Embryonic facial prominence (tissue), 1 donor: Measurements from ENCODE around the gene GRM5.
"Not testable (repeated sequence)": the region's sequence is repeated elsewhere in the genome, so short reads cannot be mapped to it uniquely, and the experiment has no call there.

Experiments
- DNase-seq: peaks from one replicate; pipeline ENCODE4 v3.0.0-alpha.2; 2016; ENCODE audit errors: extremely low spot score

The GRM5 gene

GRCh38 chr11:88975441-88975840, 90.3 kb downstream of the GRM5 start:
- DNase-seq: not testable (repeated sequence)

GRCh38 chr11:88972210-88972609, 93.6 kb downstream of the GRM5 start:
- no peak for DNase-seq

GRCh38 chr11:88961621-88962020, 104.2 kb downstream of the GRM5 start:
- DNase-seq: not testable (repeated sequence)

DNA sequence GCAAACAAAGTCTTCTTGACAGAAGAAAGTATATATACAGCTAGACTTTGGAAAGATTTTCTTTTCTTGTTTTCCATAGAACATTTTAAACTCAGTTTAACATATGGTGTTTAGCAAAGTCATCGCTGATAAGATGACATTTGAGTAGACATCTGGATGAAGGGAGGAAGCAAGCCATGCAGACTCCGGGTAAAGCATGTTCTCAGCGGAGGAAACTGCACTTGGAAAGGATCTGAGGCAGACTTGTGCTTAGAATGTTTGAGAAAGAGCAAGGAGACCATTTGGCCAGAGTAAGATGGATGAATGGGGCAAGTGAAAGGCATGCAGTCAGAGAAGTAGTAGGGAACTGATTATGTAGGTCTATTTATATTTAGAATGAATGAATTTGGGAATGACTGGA, 105.9 kb downstream of the GRM5 start:
- DNase-seq: not testable (repeated sequence)

- no peak for DNase-seq
Observed at GRCh38 chr11:88950975-88951374, 114.8 kb downstream of the GRM5 start.

- DNase-seq: not testable (repeated sequence)
Observed at GRCh38 chr11:88948908-88949307, 116.9 kb downstream of the GRM5 start.

GRCh38 chr11:88947843-88948572, 117.8 kb downstream of the GRM5 start:
- DNase-seq: not testable (repeated sequence)

GRCh38 chr11:88929665-88930064, 136.1 kb downstream of the GRM5 start:
- not testable (repeated sequence) for DNase-seq

- DNase-seq: not testable (repeated sequence)
Observed at GRCh38 chr11:88917065-88917464, 148.7 kb downstream of the GRM5 start.

- no peak for DNase-seq
Observed at GRCh38 chr11:88909500-88909899, 156.3 kb downstream of the GRM5 start.

GRCh38 chr11:88901436-88901835, 164.3 kb downstream of the GRM5 start:
- DNase-seq: not testable (repeated sequence)

DNA sequence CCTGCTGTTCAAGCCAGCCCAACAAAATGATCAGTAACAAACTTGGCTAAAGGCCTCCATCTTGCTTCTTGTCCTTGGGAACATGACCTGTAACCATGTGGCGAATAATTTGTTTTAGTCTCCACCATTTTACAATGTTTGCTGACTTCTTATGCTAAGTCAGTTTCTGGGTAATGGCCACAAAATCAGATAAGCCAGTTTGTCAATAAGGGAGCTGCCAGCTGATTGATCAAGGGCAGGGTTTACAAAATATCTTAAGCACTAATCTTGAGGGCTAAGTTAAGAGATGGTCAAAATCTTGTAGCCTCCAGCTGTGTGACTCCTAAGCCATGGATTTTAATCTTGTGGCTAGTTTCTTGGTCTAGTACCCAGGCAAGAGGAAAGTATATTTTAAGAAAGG, 176.9 kb downstream of the GRM5 start:
- DNase-seq: not testable (repeated sequence)

- no peak for DNase-seq
Observed at GRCh38 chr11:88886796-88887195, 179.0 kb downstream of the GRM5 start.

DNA sequence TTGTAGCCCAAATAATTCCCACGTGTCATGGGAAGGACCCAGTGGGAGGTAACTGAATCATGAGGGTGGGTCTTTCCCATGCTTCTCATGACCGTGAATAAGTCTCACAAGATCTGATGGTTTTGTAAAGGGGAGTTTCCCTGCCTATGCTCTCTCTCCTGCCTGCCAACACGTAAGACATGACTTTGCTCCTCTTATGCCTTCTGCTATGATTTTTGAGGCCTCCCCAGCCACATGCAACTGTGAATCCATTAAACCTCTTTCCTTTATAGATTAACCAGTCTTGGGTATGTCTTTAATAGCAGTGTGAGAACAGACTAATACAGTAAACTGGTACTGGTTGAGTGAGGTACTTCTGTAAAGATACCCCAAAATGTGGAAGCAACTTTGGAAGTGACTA, 183.0 kb downstream of the GRM5 start:
- not testable (repeated sequence) for DNase-seq

DNA sequence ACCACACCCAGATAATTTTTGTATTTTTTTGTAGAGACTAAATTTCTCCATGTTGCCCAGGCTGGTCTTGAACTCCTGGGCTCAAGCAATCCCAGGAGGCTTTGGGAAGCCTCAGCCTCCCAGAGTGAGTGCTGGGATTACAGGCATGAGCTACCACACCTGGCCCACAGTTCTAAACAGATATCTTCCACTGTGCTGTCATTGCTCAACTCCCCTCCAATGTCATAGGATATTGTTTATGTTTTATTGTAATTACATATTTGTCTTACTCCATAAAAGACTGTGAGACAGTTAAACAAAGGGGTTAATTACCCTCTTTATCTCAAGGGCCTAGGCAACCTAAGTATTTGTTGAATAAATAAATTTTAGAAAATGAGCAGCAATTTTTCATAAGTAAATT, 204.2 kb downstream of the GRM5 start:
- no peak for DNase-seq

GRCh38 chr11:88860431-88860830, 205.4 kb downstream of the GRM5 start:
- not testable (repeated sequence) for DNase-seq

GRCh38 chr11:88853963-88854362, 211.8 kb downstream of the GRM5 start:
- not testable (repeated sequence) for DNase-seq

GRCh38 chr11:88851547-88851946, 214.2 kb downstream of the GRM5 start:
- not testable (repeated sequence) for DNase-seq

GRCh38 chr11:88849773-88850172, 216.0 kb downstream of the GRM5 start:
- DNase-seq: not testable (repeated sequence)

- DNase-seq: no peak
Observed at GRCh38 chr11:88849368-88849767, 216.4 kb downstream of the GRM5 start.

- DNase-seq: not testable (repeated sequence)
Observed at GRCh38 chr11:88846266-88846665, 219.5 kb downstream of the GRM5 start.

DNA sequence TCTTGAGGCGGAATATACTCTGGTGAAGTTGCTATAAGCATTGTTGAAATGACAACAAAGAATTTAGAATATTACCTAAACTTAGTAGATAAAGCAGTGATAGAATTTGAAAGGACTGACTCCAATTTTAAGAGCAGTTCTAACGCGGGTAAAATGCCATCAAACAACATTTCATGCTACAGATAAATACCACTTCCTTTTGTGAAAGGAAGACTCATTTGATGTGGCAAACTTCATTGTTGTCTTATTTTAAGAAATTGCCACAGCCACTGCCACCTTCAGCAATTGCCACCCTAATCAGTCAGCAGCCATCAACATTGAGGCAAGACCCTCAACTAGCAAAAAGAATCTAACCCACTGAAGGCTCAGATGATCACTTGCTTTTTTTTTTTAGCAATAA, 220.8 kb downstream of the GRM5 start:
- DNase-seq: not testable (repeated sequence)

DNA sequence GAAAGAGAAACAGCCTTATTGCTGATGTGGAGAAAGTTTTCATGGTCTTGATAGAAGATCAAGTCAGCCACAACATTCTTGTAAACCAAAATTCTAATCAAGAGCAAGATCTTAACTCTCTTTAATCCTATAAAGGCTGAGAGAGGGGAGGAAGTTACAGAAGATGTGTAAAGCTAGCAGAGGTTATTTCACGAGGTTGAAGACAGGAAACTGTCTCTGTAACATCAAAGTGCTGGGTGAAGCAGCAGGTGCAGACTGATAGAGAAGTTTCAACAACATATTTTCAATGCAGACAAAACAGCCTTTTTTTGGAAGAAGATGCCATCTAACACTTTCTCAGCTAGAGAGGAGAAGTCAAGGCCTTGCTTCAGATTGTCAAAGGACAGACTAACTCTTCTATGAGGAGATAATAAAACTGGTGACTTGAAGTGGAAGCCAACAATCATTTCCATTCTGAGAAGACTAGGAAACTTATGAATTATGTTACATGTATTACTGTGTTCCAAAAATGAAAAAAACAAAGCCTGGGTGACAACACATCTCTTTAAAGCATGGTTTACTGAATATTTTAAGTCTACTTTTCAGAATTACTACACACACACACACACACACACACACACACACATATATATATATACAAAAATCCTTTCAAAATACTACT, 221.9 kb downstream of the GRM5 start:
- DNase-seq: not testable (repeated sequence)
